NCI-H128 (cell line): Measurements from ENCODE around the gene DRAM1.
"Not testable (repeated sequence)": the region's sequence is repeated elsewhere in the genome, so short reads cannot be mapped to it uniquely, and the experiment has no call there.

Experiments used
- DNase-seq: peaks from one replicate; lab custom pipeline; 2025; ENCODE audit not compliant: unreplicated experiment; lab: John Stamatoyannopoulos, UW

Gene DRAM1, protein sequence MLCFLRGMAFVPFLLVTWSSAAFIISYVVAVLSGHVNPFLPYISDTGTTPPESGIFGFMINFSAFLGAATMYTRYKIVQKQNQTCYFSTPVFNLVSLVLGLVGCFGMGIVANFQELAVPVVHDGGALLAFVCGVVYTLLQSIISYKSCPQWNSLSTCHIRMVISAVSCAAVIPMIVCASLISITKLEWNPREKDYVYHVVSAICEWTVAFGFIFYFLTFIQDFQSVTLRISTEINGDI

DNA sequence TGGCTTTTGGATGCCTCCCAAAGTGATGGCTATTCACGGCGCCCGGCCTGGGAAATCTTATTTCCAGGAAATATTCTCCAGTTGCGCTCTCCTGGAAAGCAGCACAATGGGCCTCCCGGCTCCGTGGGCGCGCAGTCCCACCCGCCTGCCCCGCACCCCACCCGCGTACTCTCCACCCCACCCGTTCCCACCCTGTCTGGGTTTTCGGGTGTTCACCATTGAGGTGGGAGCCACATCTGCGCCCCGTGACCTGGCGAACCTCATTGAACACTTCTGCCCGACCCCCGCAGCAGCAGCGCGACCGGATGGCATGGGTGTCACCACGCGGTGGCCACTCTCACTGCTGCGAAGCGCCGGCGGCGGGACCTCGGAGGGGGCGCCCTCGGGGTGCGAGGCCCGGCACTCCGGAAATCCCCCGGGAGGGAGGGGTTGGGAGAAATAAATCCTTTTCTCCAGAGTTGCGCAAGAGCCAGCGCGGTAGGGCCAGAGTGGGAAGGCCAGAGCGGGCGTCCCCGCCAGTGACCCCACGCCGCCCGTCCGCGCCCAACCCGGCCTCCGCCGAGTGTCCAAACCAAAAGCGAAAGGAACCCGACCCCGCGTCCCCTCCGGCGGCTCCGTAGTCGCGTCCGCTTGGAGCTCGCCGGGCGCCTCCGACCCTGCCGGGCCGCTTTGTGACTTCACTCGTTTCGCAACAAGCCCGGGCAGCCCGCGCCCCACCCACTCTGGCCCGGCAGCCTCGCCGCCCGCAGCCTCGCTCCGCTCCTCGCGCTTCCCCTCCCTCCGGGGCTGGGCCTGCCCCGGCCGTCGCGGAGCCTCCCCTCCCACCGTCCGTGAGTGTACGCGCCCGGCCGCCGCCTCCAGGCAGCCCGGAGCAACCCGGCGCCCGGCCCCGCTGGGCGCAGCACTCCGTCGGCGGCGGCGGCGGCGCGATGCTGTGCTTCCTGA, at the start of gene DRAM1:
Gene DRAM1, plus strand, starts transcription at position 720 of the 945 bp plus-strand sequence. Its CDS starts 210 bp downstream, at position 930.
- no peak for DNase-seq

GRCh38 chr12:101828463-101829196, 48.8 kb upstream of the DRAM1 start:
- DNase-seq, result no peak

DNA sequence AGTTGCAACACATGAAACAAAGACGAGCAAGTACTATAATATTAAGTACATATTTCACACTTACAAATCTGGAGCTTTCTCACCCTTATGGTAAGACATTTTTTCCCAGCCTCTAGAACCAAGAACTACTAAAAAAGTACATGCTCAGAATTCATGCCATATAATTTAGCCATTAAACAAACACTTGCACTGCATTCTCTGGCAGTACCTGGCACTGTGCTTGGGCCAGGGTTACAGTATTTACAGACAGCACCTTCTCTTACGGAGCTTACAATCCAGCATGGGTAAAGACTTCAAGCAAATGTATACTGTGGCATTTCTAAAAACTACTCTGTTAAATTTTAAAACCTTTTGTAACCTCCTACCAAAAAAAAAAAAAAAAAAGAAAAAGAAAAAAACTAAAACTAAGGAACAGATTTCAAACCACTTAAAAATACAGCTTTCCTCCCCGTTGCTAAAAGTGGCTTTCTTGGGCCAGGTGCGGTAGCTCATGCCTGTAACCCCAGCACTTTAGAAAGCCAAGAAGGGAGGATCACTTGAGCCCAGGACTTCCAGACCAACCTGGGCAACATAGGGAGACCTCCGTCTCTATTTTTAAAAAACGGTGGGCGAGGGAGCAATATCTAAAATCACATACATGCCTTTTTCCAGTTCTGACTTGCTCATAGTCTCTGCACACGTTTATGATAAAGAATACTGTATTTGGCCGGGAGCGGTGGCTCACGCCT, 47.6 kb upstream of the DRAM1 start:
- DNase-seq, result no peak

GRCh38 chr12:101830367-101831325, 46.7 kb upstream of the DRAM1 start, which contains the start of gene GNPTAB:
Gene GNPTAB (minus strand): TSS chr12:101830959. CDS start chr12:101830675, 284 bp downstream.
- DNase-seq, result peak; percentile 80

GRCh38 chr12:101832030-101832429, 45.4 kb upstream of the DRAM1 start:
- DNase-seq, result no peak

- no peak for DNase-seq
Measured at GRCh38 chr12:101838628-101839323, 38.6 kb upstream of the DRAM1 start.

GRCh38 chr12:101839324-101840283, 37.8 kb upstream of the DRAM1 start:
- no peak for DNase-seq

GRCh38 chr12:101841069-101841468, 36.3 kb upstream of the DRAM1 start:
- DNase-seq, result no peak

GRCh38 chr12:101845137-101845711, 32.2 kb upstream of the DRAM1 start:
- DNase-seq, result no peak

DNA sequence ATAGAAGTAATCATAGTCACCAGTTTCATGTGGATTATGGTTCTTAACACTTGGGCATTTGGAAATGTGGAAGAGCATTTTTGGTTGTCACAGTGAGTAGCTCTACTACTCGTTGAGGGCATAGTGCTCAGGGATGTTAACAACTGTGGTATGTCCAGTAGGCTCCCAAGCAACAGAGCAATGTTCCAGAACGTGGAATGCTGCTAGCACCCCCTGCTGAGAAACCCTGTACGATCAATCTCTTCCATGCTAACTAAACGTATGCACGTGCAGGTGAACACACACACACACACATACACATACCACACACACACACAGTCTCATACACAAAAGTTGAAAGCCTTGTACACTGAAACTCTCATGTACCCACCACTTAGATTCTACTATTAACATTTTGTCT, 30.1 kb upstream of the DRAM1 start:
- no peak for DNase-seq

GRCh38 chr12:101850199-101850598, 27.2 kb upstream of the DRAM1 start:
- no peak for DNase-seq

- no peak for DNase-seq
Measured at GRCh38 chr12:101852998-101853397, 24.4 kb upstream of the DRAM1 start.

- DNase-seq, result no peak
Measured at GRCh38 chr12:101854747-101855146, 22.6 kb upstream of the DRAM1 start.

- no peak for DNase-seq
Measured at GRCh38 chr12:101855364-101855884, 22.0 kb upstream of the DRAM1 start.

DNA sequence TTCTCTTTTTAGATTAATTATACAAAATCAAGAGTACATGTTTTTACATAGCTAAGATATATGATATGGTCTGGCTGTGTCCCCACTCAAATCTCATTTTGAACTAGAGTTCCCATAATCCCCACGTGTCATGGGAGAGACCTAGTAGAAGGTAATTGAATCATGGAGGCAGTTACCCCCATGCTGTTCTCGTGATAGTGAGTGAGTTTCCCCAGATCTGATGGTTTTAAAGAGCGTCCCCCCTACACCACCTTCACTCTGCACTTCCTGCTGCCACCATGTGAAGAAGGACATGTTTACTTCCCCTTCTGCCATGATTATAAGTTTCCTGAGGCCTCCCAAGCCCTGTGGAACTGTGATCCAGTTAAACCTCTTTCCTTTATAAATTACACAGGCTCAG, 21.4 kb upstream of the DRAM1 start:
- no peak for DNase-seq

- DNase-seq, result not testable (repeated sequence)
Measured at GRCh38 chr12:101856614-101857013, 20.8 kb upstream of the DRAM1 start.

- DNase-seq, result no peak
Measured at GRCh38 chr12:101857043-101857558, 20.3 kb upstream of the DRAM1 start.
